ENCODE results near the gene USF2. TPM values are rescaled to one million over a fixed set of nuclear protein-coding genes. Genes with fewer than 3 reads are reported as not detected.

Gene USF2
- total RNA-seq, 1 donor from 2014 or later = 132 TPM

DNA sequence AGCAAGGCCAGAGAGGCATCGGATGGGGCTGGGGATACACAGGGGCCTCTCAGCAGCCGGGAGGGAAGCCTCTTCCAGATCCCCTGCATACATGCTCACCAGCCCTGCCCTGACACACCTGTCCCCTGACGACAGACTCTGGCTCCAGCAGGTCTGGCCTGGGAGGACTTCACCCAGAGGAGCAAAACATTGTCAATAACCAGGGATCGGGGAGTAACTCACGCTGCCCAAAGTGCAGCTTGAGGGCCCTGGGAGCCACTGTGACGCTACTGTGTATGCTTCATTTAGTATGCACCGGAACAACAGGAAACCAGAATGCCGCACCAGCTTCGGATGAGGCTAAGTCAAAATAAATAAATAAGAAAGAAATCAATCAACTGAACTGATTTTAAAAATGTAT is 47.8 kb downstream of the USF2 start:
- Mint-ChIP-seq H3K4me1 (ENCODE audit: low read depth, unreplicated experiment) (no peaks in the 10 kb centered on the region), H3K27ac (ENCODE audit: unreplicated experiment) (no peak overlapping the region), H3K9me3 (ENCODE audit: unreplicated experiment) (peaks cover 2% of the 10 kb centered on the region), H3K4me3 (ENCODE audit: unreplicated experiment) (no peak overlapping the region), H3K27me3 (ENCODE audit: unreplicated experiment) (peaks cover 5% of the 10 kb centered on the region), H3K36me3 (ENCODE audit: unreplicated experiment) (no peaks in the 10 kb centered on the region)
- TF ChIP-seq, protein P1, sequence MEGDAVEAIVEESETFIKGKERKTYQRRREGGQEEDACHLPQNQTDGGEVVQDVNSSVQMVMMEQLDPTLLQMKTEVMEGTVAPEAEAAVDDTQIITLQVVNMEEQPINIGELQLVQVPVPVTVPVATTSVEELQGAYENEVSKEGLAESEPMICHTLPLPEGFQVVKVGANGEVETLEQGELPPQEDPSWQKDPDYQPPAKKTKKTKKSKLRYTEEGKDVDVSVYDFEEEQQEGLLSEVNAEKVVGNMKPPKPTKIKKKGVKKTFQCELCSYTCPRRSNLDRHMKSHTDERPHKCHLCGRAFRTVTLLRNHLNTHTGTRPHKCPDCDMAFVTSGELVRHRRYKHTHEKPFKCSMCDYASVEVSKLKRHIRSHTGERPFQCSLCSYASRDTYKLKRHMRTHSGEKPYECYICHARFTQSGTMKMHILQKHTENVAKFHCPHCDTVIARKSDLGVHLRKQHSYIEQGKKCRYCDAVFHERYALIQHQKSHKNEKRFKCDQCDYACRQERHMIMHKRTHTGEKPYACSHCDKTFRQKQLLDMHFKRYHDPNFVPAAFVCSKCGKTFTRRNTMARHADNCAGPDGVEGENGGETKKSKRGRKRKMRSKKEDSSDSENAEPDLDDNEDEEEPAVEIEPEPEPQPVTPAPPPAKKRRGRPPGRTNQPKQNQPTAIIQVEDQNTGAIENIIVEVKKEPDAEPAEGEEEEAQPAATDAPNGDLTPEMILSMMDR (IDR thresholded peaks at IDR 0.05; ENCODE audit: partially characterized antibody, unreplicated experiment) = no peak
- no peak for DNase-seq

DNA sequence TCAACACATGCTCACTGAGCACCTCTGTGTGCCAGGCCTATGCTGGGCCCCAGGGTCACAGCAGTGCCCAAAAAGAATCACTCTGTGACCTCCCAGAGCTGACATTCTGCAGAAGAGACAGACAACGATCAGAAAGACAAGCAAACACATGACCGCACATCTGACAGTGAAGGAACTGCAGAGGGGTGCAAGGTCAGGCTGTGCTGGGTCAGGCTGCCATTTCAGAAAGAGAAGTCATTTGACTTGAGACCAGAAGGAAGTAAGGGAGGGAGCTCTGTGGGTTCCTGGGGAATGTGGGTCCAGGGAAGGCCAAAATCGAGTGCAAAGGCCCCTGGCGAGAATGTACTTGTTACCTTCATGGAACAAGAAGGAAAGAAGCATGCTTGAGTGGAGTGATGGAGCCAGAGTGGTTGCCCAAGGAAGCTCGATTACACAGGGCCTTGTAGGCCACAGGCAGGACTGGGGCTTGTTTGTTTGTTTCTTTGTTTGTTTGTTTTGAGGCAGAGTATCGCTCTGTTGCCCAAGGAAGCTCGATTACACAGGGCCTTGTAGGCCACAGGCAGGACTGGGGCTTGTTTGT is 48.8 kb downstream of the USF2 start:
- H3K4me1 Mint-ChIP-seq (ENCODE audit: low read depth, unreplicated experiment) = no peaks in the 10 kb centered on the region
- H3K27me3 Mint-ChIP-seq (ENCODE audit: unreplicated experiment) = peaks cover 8% of the 10 kb centered on the region
- no peak for DNase-seq
- H3K4me3 Mint-ChIP-seq (ENCODE audit: unreplicated experiment) = no peak overlapping the region
- H3K9me3 Mint-ChIP-seq (ENCODE audit: unreplicated experiment) = peaks cover 2% of the 10 kb centered on the region
- peak overlapping the region; percentile 23 for H3K27ac Mint-ChIP-seq (ENCODE audit: unreplicated experiment)
- no peaks in the 10 kb centered on the region for H3K36me3 Mint-ChIP-seq (ENCODE audit: unreplicated experiment)
- TF ChIP-seq, protein P1 (IDR thresholded peaks at IDR 0.05; ENCODE audit: partially characterized antibody, unreplicated experiment) = no peak

DNA sequence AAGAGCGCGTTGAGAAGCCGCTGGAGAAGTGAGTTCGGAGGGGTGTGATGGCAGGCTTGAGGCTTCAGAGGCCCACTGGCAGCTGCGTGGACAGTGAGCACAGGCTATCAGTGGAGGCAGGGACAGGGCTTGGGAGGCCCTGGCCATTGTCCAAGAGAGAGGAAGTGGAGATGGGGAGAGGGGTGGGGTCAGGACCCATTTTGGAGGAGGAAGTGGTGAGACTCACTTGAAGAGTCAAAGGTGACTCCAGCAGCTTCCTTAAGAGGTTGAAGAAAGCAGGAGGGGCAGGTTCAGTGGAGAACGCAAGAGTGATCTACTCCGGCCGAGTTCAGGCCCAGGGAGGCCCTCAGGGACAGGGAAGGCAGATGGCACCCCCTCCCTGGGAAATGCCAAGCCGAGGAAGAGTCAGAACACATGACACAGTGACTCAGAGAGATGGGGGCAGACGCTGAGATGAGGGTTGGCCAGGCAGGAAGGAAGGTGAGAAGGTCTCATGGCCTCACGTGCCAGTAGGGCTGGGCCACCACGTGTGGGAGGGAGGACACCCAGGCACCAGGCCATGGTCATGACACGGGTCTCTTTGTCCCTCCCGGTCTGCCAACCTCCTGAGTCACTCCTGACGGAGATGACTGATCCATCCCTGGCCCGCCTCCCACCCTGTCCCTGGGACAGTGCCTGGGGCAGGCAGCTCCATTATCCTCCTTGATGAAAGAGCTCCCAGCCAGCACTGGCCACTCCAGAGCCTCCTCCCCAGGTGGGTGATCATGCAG is 50.1 kb downstream of the USF2 start:
- no peak overlapping the region for H3K4me3 Mint-ChIP-seq (ENCODE audit: unreplicated experiment)
- H3K27ac Mint-ChIP-seq (ENCODE audit: unreplicated experiment) = no peak overlapping the region
- DNase-seq = no peak

DNA sequence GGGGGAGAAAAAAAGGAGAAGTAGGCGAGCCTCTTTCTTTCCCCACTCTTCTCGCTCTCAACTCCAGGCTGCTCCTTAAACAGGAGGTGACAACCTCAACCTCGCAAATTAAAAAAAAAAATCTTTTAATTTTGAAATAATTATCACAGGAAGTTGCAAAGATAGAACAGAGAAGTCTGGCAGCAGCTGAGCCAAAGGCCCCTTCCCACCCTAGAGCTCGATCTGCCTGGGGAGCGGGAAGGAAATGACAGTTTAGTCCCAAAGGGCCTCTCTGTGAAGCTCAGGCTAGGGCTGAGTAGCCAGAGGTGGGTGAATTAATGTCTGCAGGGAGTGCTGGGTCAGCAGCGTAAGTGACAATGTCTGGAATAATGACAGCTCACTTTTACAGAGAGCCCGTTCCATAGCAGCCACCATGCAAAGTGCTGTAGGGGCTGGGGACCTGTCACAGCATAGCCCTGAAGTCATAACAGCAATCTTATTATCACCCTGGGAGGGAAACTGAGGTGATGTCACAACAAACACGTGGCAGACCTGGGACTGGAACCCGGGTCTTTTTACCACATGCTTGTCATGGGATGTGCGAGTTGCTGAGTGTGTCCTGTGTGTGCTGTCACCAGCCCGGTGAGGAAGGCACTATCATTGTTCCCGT is 51.4 kb downstream of the USF2 start:
- H3K4me1 Mint-ChIP-seq (ENCODE audit: low read depth, unreplicated experiment) = no peaks in the 10 kb centered on the region

More for the DNA sequence above, 50.1 kb downstream of the USF2 start:
- no peaks in the 10 kb centered on the region for H3K36me3 Mint-ChIP-seq (ENCODE audit: unreplicated experiment)
- peaks cover 8% of the 10 kb centered on the region for H3K27me3 Mint-ChIP-seq (ENCODE audit: unreplicated experiment)
- peaks cover 2% of the 10 kb centered on the region for H3K9me3 Mint-ChIP-seq (ENCODE audit: unreplicated experiment)
- no peaks in the 10 kb centered on the region for H3K4me1 Mint-ChIP-seq (ENCODE audit: low read depth, unreplicated experiment)
- TF ChIP-seq, protein P1 (IDR thresholded peaks at IDR 0.05; ENCODE audit: partially characterized antibody, unreplicated experiment) = no peak

More for the DNA sequence above, 51.4 kb downstream of the USF2 start:
- no peak for DNase-seq
- no peak overlapping the region for H3K4me3 Mint-ChIP-seq (ENCODE audit: unreplicated experiment)
- no peaks in the 10 kb centered on the region for H3K36me3 Mint-ChIP-seq (ENCODE audit: unreplicated experiment)
- TF ChIP-seq, protein P1 (IDR thresholded peaks at IDR 0.05; ENCODE audit: partially characterized antibody, unreplicated experiment) = no peak
- H3K9me3 Mint-ChIP-seq (ENCODE audit: unreplicated experiment) = no peaks in the 10 kb centered on the region
- H3K27ac Mint-ChIP-seq (ENCODE audit: unreplicated experiment) = no peak overlapping the region
- H3K27me3 Mint-ChIP-seq (ENCODE audit: unreplicated experiment) = peaks cover 3% of the 10 kb centered on the region
